ENCODE results near the gene F8.

F8 gene

GRCh38 chrX:155070663-155070974 lies 48.1 kb upstream of the F8 start (continued):
- TF ChIP-seq ZBTB49 (tag by site-specific recombination; IDR thresholded peaks at IDR 0.05; ENCODE audit: low read depth) = no peak
- no peak for TF ChIP-seq ZNF624 (tag by site-specific recombination; IDR thresholded peaks at IDR 0.05)
- no peak for TF ChIP-seq ZNF155 (tag by site-specific recombination; IDR thresholded peaks at IDR 0.05)
- no peak for TF ChIP-seq ZNF19 (tag by site-specific recombination; IDR thresholded peaks at IDR 0.05; ENCODE audit: low read depth)
- TF ChIP-seq ZNF501 (tag by site-specific recombination; IDR thresholded peaks at IDR 0.05) = peak; percentile 45; the same call in 1 of the 2 replicates
- no peak for TF ChIP-seq ZNF626 (tag by site-specific recombination; IDR thresholded peaks at IDR 0.05)
- TF ChIP-seq SP7 (tag by site-specific recombination; IDR thresholded peaks at IDR 0.05) = 0 out of 2 replicates have a peak, but pooled peaks have one; percentile 12
- no peak for TF ChIP-seq TSHZ1 (tag by site-specific recombination; IDR thresholded peaks at IDR 0.05; ENCODE audit: borderline replicate concordance)
- TF ChIP-seq SCRT1 (tag by site-specific recombination; IDR thresholded peaks at IDR 0.05; ENCODE audit: borderline replicate concordance) = no peak
- TF ChIP-seq ZNF350 (tag by site-specific recombination; IDR thresholded peaks at IDR 0.05) = no peak
- no peak for TF ChIP-seq KLF9 (tag by site-specific recombination; IDR thresholded peaks at IDR 0.05; ENCODE audit: low read depth)

GRCh38 chrX:155070038-155070437 lies 47.5 kb upstream of the F8 start:
- ChIA-PET POLR2A (interaction anchor here (0.9 kb wide), 1 partner anchor 43 kb away, joined by 3 read pairs; the partner anchor contains the start of gene FUNDC2), CTCF (interaction anchor here (1.0 to 1.3 kb wide), 2 partner anchors 9 to 17 kb away, joined by 3 read pairs; no protein-coding TSS in a partner anchor)
- no peak overlapping the region for H3K27ac ChIP-seq (ENCODE audit: extremely low read depth, low read depth, low read length)
- no peaks in the 10 kb centered on the region for H3K4me1 ChIP-seq (ENCODE audit: control insufficient read depth, insufficient read depth, low read length)
- peaks cover 0 to 16% of the 10 kb centered on the region in 2 experiments; a peak in 1 of 3 replicates for H3K36me3 ChIP-seq (ENCODE audit: control insufficient read depth in 2 of 2, insufficient read depth in 1 of 2, low read length in 2 of 2)
- peak overlapping the region; percentile 55 for H3K4me3 ChIP-seq (ENCODE audit: low read depth, low read length)
- no peaks in the 10 kb centered on the region for H3K9me3 ChIP-seq (ENCODE audit: control insufficient read depth, insufficient read depth, low read depth, low read length)
- TF ChIP-seq ZNF76 (tag by site-specific recombination; IDR thresholded peaks at IDR 0.05; ENCODE audit: borderline replicate concordance, low read depth) = peak; percentile 64; the same call in 1 of the 2 replicates
- TF ChIP-seq HIC1 (tag by site-specific recombination; IDR thresholded peaks at IDR 0.05) = no peak
- no peak for TF ChIP-seq ZNF26 (tag by site-specific recombination; IDR thresholded peaks at IDR 0.05)
- TF ChIP-seq ZNF596 (tag by site-specific recombination; IDR thresholded peaks at IDR 0.05) = no peak
- no peak for TF ChIP-seq ZNF701 (tag by site-specific recombination; IDR thresholded peaks at IDR 0.05)
- TF ChIP-seq REST (tag by site-specific recombination; IDR thresholded peaks at IDR 0.05) = no peak
- TF ChIP-seq ZBTB17 (tag by site-specific recombination; IDR thresholded peaks at IDR 0.05) = peak; percentile 33
- no peak for TF ChIP-seq ZNF140 (tag by site-specific recombination; IDR thresholded peaks at IDR 0.05)
- 0 out of 2 replicates have a peak, but pooled peaks have one; percentile 44 for TF ChIP-seq ZNF600 (tag by site-specific recombination; IDR thresholded peaks at IDR 0.05)
- no peak for TF ChIP-seq ZNF791 (tag by site-specific recombination; IDR thresholded peaks at IDR 0.05)
- no peak for TF ChIP-seq ZNF629 (tag by site-specific recombination; IDR thresholded peaks at IDR 0.05)
- TF ChIP-seq GFI1B (tag by site-specific recombination; IDR thresholded peaks at IDR 0.05) = no peak
- no peak for TF ChIP-seq ZNF114 (tag by site-specific recombination; IDR thresholded peaks at IDR 0.05)
- no peak for TF ChIP-seq ZNF292 (tag by site-specific recombination; IDR thresholded peaks at IDR 0.05; ENCODE audit: borderline replicate concordance, low read depth)

Measured in HEK293 (cell line).